HG03103 (cell line): ENCODE results near the gene ZBTB17.
"Not testable (repeated sequence)": the region's sequence is repeated elsewhere in the genome, so short reads cannot be mapped to it uniquely, and the experiment has no call there.

Experiments
- ATAC-seq: cut with Tn5 transposase; IDR thresholded peaks from one replicate; pipeline ENCODE4 v1.9.1; 2021; ENCODE audit warnings: low read depth; ENCODE audit not compliant: unreplicated experiment

ZBTB17 gene

DNA sequence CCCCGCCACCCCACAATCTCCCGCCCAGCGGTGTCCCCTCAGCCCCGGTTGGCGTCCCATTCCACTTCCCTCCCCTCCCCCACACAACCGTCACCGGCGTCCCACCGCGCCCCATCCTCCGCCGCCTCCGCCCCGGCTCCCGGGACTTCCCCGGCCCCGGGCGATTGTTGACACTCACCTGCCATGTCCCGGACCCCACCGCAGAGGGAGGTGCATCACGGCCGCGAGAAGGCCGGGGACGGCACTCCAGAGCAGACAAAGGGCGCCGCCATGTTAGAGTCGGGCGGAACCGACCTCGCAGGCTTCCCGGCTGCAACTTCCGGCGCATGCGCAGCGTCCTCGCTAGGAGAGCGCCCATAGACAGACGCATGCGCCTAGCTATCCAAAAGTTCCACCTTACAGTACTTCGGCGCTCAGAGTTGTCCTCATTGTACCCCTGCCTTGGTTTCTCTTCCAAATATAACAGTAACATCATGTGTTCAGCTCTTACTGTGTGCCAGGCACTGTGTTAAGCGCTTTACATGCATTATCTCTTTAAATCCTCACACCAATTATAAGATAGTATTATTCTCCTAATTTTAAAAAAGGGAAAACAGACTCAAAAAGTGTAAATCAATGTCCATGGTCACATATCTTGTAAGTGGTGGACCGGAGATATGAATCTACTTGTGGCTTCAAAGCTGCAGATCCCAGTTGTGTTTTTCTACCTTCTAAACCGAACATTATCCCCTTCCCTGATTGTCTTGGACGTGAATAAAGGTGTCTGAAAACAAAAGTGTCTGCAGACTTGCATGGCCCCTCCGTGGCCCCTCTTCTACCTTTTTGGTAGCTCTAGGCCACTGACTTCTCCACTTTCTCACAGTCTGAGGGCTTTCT, at the start of gene ZBTB17:
Gene ZBTB17 (minus strand): TSS at position 297 of the 876 bp plus-strand sequence. CDS start 27,606 bp downstream, outside the sequence.
- peak; percentile 84 for ATAC-seq

GRCh38 chr1:16023050-16023653, 47.3 kb upstream of the ZBTB17 start:
- no peak for ATAC-seq

GRCh38 chr1:16022393-16022792, 46.5 kb upstream of the ZBTB17 start:
- ATAC-seq, result no peak

GRCh38 chr1:16021681-16022080, 45.8 kb upstream of the ZBTB17 start, which contains the start of gene CLCNKA:
Gene CLCNKA (plus strand): TSS chr1:16022036. CDS start chr1:16022620, 584 bp downstream.
- no peak for ATAC-seq

DNA sequence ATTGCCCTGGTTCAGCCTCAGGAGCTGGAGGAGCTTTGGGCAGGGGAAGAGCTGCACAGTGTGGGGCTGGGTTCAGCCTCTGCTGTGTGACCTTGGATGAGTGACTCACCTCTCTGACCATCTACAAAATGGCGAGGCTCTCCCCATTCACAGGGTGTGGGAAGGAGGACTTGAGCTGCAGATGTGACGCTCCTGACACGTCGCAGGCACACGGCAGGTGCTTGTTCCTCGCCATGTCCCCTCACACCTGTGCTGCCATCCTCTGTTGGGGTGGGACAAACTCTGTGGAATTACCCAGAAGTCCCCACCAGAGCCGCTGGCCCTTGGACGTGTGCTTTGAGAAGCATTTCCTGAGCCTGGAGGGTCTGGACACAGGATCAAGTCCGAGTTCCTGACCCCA, 45.0 kb upstream of the ZBTB17 start:
- not testable (repeated sequence) for ATAC-seq

GRCh38 chr1:16020325-16020724, 44.4 kb upstream of the ZBTB17 start:
- ATAC-seq, result no peak

- no peak for ATAC-seq
These were observed 43.9 kb upstream of the ZBTB17 start for GRCh38 chr1:16019644-16020277.

- no peak for ATAC-seq
These were observed 43.1 kb upstream of the ZBTB17 start for GRCh38 chr1:16018749-16019643.

DNA sequence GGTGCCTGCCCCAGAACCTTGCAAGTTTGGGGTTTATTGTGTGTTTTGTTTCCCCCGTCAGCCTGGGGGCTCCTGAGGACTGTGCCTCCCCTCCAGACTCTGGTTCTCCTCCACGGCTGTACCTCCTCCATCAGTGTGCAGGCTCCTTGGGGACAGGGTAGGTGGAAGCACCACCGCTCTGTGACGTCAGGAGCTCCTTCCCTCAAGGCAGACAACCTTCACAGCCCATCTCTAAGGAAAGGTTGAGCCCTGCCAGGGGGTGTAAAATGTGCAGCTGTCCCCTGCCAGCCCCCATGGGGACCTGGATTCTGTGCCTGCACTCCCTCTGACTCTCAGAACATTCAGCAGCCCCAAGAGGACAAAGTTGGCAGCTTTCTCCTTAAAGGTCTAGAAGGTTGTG, 42.4 kb upstream of the ZBTB17 start:
- no peak for ATAC-seq

GRCh38 chr1:16017461-16018303, 41.8 kb upstream of the ZBTB17 start, which contains the start of gene HSPB7:
Gene HSPB7 (minus strand): TSS chr1:16018043. CDS start chr1:16017963, 80 bp downstream.
- no peak for ATAC-seq

- ATAC-seq, result no peak
These were observed 41.2 kb upstream of the ZBTB17 start for GRCh38 chr1:16017076-16017460.

DNA sequence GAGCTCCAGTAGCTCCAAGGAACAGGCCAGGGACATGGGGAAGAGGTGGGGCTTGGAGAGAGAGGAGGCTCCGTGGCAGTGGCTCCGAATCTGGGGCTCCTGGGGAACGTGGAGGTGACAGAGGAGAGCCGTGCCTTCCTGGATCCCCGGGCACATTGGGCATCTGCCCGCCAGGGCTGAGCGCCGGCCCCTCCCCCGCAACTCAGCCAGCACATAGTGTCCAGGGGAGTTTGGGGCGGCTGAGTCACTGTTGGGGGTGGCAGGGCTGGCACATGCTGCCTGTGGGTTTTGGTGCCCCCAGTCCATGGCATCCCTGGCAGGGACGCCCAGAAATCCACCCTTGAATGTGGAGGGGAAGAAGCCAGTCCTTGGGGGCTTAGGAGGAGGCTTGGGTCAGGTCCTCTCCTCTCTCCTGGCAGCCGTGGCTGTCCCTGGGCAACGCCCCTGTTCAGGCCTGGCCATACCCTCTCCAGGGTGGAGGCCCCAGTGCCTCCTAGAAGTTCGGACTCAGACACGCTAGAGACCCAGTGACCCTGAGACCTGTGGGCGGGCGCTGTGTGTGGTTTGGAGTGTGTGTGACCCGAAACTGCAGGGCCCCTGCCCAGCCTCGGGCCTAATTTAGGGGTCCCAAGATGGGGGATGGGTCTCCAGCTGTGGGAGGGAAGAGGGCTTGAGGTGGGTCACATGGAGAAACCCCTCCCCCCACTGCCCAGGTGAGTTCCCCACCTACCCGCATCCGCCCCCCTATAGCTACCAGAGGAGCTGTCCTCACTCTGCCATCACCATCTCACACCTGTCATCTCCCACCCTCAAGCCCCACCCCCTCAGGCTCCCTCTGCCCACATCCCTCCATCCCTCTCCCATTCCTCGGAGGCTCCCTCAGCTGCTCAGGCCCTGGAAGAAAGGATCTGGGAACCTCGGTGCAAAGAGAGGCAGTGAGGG, 40.3 kb upstream of the ZBTB17 start:
- no peak for ATAC-seq

DNA sequence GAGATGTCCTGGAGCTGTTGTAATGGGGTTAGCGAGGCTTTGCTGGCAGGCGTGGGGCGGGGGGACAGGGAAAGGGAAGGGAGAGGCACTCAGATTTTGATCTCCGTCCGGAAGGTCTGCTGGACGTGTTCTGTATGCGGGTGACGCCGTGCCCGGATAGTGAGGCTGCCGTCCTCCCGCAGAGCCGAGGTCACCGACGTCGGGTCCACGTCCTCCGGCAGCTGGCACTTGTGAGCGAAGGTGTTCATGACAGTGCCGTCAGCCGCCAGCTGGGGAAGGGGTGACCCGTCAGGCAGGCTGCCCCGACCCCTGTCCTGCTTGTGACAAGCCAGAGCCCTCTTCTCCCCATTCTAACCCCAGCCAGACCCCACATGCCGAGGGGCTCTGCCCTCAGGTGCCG, 39.6 kb upstream of the ZBTB17 start:
- ATAC-seq, result no peak

DNA sequence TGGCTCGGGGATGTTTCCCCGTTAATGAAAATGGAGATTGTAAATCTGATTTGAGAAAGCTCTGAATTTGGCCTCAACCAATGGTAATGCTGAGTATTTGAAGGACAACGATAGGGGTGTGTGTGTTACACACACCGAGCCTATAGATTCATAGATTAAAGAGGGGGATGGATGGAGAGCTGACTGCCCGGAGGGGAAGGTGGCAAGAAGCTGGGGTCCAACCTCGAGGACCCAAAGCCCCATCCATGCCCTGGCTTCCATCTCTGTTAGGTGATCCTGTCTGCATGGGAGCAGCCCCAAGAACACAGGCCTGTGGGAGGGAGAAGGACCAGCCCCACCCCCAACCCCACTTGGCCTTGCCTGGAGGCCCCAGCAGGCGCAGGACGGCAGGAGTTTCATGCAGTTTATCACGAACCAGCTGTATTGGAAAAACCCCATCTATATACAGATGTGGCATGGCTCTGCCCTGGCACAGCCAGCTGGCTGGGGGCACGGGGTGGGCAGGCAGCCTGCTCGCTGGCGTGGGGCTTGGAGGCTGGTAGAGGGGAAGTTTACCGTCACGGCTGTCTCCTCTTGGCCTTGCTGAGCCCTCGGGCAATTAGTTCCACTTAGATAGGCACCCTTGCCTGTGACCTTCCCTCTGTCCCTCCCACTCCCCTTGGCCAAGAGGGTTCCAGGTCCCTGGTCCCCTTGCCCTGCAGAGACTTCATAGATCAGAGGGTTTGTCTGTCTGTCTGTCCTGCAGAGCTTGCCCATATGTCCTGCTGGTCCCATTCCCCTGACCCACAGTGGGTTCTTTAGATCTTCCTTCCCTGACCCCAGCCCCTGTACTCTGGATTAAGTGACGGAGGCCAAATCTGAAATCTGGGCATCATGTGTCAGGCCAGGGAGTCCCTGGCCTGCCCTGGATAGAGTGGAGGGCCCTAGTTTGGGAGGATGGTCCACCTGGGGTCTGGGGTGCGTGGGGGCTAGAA, 38.9 kb upstream of the ZBTB17 start:
- no peak for ATAC-seq

GRCh38 chr1:16013908-16014258, 38.0 kb upstream of the ZBTB17 start:
- no peak for ATAC-seq

GRCh38 chr1:16013220-16013907, 37.5 kb upstream of the ZBTB17 start:
- ATAC-seq, result no peak
